ENCODE measurements around the gene TCEAL4. TPM values are rescaled to one million over a fixed set of nuclear protein-coding genes. Genes with fewer than 3 reads are reported as not detected.

TCEAL4 gene
- total RNA-seq, 2 experiments from 2014 or later, result 6.0 to 6.7 TPM

Other genes with a start within 250 kb of the TCEAL4 start
- gene TCEAL9, start 229.0 kb upstream of the TCEAL4 start, total RNA-seq, result 1 to 10 TPM; 1.5 to 1.8 TPM
- 10 to 100 TPM; 15.1 to 15.8 TPM for gene BEX3, start 209.0 kb upstream of the TCEAL4 start, total RNA-seq
- gene RAB40A, start 66.0 kb upstream of the TCEAL4 start, total RNA-seq, result under 1 TPM; 0.22 to 0.26 TPM
- gene TCEAL3, start 22.4 kb downstream of the TCEAL4 start, total RNA-seq, result 1 to 10 TPM; 6.1 to 6.7 TPM
- gene TCEAL1, start 43.5 kb downstream of the TCEAL4 start, total RNA-seq, result 10 to 100 TPM; 10.1 TPM
- 100 to 1,000 TPM; 125 to 128 TPM for gene MORF4L2, start 101.2 kb downstream of the TCEAL4 start, total RNA-seq
- not detected for gene TMEM31, start 125.4 kb downstream of the TCEAL4 start, total RNA-seq
- not detected for gene PLP1, start 191.3 kb downstream of the TCEAL4 start, total RNA-seq
- under 1 TPM; 0.33 to 0.37 TPM for gene RAB9B, start 246.7 kb downstream of the TCEAL4 start, total RNA-seq

All from activated naive CD8-positive, alpha-beta T cell treated with anti-CD3 and anti-CD28 coated beads, Interleukin-2, amount 10 ng/mL, durations not matched to agents 7 days and 5 days (primary cell).